GM21723 (cell line): ENCODE measurements around the gene TMEM158.
A peak's percentile ranks its signal among the peaks of the same experiment; 100 is the strongest.

Source experiments
- ATAC-seq: cut with Tn5 transposase; IDR thresholded peaks from one replicate; pipeline ENCODE4 v1.9.1; 2021; ENCODE audit warnings: mild to moderate bottlenecking, moderate library complexity; ENCODE audit not compliant: unreplicated experiment

Gene TMEM158

DNA sequence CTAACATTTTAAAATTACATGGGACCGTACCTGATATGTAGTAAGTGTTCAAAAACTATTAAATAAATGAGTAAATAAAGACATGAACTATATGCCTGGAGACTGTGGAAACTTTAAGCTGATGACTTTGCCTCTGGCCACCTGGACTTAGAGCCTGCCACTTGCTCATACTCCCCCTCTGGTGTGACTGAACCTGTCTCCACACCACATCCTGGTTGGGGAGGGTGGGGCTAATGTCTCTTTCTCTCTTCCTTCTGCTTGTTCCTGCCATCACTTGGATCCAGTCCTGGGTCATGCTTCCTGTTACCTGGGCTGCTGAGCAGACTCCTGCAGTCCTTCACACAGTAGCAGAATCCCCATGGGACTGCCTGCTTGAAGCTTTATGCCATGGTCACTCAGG lies 8.2 kb upstream of the TMEM158 start:
- ATAC-seq: no peak

- no peak for ATAC-seq
These were observed 6.4 kb upstream of the TMEM158 start for GRCh38 chr3:45232521-45232920.

DNA sequence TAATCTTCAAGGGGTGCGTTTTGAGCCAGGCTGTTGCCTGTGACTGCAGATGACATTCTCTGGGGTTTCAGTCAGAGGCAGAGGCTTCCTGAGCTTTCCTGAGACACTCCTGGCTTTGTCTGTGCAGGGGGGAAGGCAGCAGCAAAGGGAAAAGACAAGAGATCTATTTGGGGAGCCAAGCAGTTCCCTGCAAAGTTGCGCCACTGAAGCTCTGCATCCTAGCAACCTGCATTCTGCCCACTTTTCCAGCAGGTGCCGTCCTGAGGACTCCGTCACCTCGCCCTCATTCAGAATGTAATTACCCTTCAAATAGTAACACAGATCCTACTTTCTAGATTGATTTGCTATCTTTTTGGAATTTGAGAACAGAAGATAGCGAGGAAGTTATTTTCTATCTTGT lies 1.9 kb upstream of the TMEM158 start:
- no peak for ATAC-seq

GRCh38 chr3:45227071-45227820 lies 1.2 kb upstream of the TMEM158 start:
- no peak for ATAC-seq

- ATAC-seq: peak; percentile 44
These were observed 452 bp downstream of the TMEM158 start for GRCh38 chr3:45225465-45226205.

- no peak for ATAC-seq
These were observed 1.1 kb downstream of the TMEM158 start for GRCh38 chr3:45224824-45225464.

DNA sequence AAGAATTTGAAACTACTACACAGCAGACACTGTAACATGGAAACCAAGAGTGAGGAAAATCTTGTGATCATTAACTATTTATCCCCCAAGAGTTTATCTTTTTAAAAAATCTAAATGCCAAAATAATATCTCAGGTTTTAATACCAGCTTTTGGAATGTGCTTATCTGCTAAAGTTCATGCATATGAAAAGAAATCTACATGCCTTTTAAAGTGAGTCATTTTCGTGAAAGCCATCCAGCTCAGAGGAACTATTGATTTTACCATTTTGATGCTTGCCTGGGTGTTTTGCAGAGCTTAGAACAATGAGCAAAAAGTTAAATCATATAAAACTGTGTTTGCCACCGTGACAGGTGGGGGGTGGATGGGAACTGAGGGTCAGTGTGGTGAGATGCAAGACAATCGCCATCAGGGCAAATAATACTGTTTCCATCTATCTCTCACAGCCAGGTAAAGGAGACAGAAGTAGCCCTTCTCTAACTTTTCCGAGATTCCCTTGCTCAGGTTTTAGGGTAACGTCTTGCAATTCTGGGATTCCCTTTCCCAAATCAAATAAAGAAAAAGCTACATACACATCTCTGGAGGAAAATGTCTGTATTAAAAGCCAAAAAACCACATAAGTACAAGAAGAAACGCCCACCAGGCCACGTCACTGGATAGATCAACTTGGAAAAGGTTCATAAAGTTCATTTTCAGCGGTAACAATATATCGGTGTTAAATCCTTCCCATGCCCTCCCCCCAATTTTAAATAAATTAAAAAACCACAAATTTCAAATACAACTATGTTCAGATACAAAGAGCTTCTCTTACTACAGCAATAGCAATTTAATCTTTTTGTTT lies 2.0 kb downstream of the TMEM158 start:
- ATAC-seq: no peak

DNA sequence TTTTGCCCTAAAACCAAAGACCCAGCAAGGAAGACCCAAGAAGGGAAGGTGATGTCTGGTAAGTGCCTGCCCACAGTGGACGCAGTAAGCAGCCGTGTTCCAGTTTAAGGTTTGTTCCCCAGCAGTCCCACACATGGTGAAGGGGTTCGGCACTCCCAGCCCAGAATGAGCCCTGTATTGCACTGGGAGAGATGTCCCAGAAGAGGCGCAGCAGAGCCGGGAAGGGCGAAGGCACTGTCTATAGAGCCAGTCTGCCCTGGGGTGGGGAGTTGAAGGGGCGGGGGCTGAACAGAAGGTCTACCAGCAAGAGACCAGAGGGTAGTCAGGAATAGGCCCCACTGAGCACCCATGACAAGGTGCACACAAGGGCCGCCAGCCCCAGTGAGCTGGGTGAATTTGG lies 6.4 kb downstream of the TMEM158 start:
- ATAC-seq: no peak

DNA sequence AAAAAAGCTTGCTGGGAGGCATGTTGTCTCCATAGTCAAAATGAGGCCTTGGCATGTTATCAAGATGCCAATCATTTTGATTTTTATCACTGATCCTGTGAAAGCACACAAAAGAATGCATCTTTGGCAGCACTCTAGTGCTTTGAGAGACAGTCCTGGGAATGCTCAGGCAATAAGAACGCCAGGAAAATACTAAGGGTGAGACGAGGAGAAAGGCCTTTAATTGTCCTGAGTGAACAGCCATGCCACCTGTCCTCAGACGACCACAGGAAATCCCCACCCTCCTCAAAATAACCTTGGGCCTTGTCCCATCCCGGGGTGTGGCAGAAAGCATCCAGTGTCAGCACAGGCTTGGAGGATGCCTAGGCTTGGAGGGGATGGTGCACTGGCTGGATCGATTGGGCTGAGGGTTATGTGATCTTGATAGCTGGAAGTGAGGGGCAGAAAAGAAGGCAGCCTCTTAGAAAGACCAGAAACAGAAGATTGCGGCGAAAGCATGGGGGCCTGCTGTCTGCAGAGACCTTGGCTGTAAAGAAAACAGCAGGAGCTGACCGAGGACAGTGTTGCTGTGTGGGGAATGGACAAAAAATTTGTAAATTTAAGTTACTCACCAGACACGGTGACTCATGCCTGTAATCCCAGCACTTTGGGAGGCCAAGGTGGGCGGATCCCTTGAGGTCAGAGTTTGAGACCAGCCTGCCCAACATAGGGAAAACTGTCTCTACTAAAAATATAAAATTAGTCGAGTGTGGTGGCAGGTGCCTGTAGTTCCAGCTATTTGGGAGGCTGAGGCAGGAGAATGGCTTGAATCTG lies 7.3 kb downstream of the TMEM158 start:
- ATAC-seq: no peak

GRCh38 chr3:45216021-45216609 lies 10.0 kb downstream of the TMEM158 start:
- no peak for ATAC-seq

- no peak for ATAC-seq
These were observed 10.6 kb downstream of the TMEM158 start for GRCh38 chr3:45215466-45215865.

GRCh38 chr3:45214061-45214680 lies 11.9 kb downstream of the TMEM158 start:
- ATAC-seq: no peak

DNA sequence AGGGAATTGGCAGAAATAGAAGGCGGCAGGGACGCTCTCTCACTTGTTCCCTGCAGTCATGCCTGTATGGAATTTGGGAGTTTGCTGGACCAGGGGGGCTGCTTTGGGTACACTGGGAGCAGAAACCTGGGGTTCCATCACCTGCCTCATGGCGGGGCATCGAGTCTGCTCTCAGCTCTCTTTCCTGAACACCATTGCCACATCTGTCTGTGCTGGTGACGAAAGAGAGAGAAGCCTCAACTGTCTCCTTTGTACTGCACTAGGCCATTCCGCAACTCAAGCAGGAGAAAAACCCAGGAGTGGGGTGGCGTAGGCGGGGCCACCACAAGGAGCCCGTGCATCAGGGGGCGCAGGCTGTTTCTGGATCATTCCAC lies 14.0 kb downstream of the TMEM158 start:
- no peak for ATAC-seq

- ATAC-seq: no peak
These were observed 14.5 kb downstream of the TMEM158 start for GRCh38 chr3:45211466-45212094.

DNA sequence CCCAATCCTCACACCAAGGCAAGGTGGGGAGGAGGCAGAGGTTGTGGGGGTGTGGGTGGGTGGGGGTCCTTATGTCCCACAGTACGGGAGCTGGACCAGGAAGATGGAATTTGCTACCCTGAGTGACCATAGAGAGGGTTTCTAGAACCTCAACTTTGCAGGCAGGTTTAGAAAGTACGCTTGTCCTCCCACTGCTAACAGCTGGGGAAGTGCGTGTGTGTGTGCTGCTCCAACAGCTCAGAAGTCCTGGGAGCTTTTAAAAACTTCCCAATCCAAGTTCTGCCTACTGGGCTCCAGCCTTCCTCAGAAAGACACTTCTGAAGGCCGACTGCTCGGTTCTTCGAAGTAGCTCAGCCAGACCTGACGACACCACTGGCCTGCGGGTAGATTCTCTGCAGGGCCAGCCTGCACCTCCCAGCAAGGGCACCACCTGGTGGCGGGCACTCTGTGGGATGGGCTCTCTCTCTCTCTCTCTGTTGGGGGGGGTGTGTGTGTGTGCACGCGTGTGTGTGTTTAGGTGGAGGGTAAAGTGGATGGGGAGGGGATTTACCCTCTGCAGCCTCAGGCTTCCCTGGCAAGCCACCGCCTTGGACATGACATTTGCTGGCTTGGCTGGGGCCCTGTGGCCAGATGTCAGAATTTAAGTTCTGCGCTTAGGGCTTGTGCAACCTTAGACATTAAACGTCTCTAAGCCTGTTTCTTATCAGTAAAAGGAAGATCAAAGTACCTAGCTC lies 15.6 kb downstream of the TMEM158 start:
- ATAC-seq: no peak

DNA sequence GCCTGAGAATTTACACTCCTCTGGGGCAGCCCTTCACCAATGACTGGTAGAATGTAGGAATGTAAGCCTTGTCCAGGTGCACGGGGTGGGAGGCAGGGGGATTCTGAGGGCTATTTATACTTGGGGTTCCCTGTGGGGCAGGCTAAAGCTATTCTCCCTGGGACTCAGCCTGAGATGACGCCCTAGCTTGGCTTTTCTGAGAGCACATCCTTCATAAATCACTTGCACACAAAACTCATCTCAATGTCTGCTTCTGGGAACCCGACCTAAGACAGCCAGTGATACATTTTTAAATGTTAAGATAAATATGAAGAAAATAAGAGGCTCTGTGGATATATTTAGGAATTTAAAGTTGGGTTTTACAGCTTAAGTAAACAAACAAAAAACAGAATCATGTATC lies 16.6 kb downstream of the TMEM158 start:
- ATAC-seq: no peak

- no peak for ATAC-seq
These were observed 17.5 kb downstream of the TMEM158 start for GRCh38 chr3:45208586-45208985.

GRCh38 chr3:45207446-45207845 lies 18.6 kb downstream of the TMEM158 start:
- ATAC-seq: no peak
